Activated B cell treated with CpG ODN at 0.5 μM for 24 hours (primary cell): Measurements from ENCODE around the gene IFITM5. TPM values are rescaled to one million over a fixed set of nuclear protein-coding genes. Genes with fewer than 3 reads are reported as not detected.
"Not testable (repeated sequence)": the region's sequence is repeated elsewhere in the genome, so short reads cannot be mapped to it uniquely, and the experiment has no call there.

Experiments used
- ATAC-seq: fragments of 200-7000 bp; cut with Tn5 transposase; one replicate; pipeline ENCODE4 v1.10.0; 2021; ENCODE audit warnings: low read depth, mild to moderate bottlenecking, moderate library complexity
- CTCF ChIA-PET: fragments of 350-600 bp; sonication (Branson Sonifier 250); formaldehyde crosslinking; loops from one replicate; lab custom pipeline; 2021; ENCODE audit warnings: antibody characterized with exemption; lab: Charles Lee
- POLR2A ChIA-PET: fragments of 350-600 bp; sonication (Branson Sonifier 250); formaldehyde crosslinking; loops from one replicate; lab custom pipeline; 2021; ENCODE audit warnings: antibody characterized with exemption; lab: Charles Lee
- DNase-seq: peaks from one replicate; pipeline ENCODE4 v3.0.0; 2022
- H3K27ac Mint-ChIP-seq: one replicate; pipeline ENCODE4 v1.8.0; 2020; ENCODE audit warnings: mixed read lengths
- H3K27me3 Mint-ChIP-seq: one replicate; pipeline ENCODE4 v1.8.0; 2021; ENCODE audit warnings: mixed read lengths
- H3K36me3 Mint-ChIP-seq: one replicate; pipeline ENCODE4 v1.8.0; 2021; ENCODE audit warnings: low read depth, mixed read lengths
- H3K4me1 Mint-ChIP-seq: one replicate; pipeline ENCODE4 v1.8.0; 2021; ENCODE audit warnings: mixed read lengths
- H3K4me3 Mint-ChIP-seq: one replicate; pipeline ENCODE4 v1.8.0; 2020; ENCODE audit warnings: mild to moderate bottlenecking, mixed read lengths
- H3K9me3 Mint-ChIP-seq: one replicate; pipeline ENCODE4 v1.8.0; 2020; ENCODE audit warnings: mixed read lengths
- intact Hi-C: fragments of 100-400 bp; cut with micrococcal nuclease; formaldehyde crosslinking; loops from one replicate; pipeline ENCODE4 v1.15.1; 2024
- total RNA-seq: library from RNA; stranded (reverse); gene quantifications from 2 replicates; pipeline ENCODE4 v1.2.3, GENCODE V29; 2022
- TF ChIP-seq, protein P1 (sequence below): fragments of 200-600 bp; IDR thresholded peaks from one replicate; pipeline ENCODE4 v1.8.0; 2022; ENCODE audit warnings: antibody characterized with exemption, mild to moderate bottlenecking

The IFITM5 gene
- total RNA-seq, 1 donor from 2014 or later: not detected

DNA sequence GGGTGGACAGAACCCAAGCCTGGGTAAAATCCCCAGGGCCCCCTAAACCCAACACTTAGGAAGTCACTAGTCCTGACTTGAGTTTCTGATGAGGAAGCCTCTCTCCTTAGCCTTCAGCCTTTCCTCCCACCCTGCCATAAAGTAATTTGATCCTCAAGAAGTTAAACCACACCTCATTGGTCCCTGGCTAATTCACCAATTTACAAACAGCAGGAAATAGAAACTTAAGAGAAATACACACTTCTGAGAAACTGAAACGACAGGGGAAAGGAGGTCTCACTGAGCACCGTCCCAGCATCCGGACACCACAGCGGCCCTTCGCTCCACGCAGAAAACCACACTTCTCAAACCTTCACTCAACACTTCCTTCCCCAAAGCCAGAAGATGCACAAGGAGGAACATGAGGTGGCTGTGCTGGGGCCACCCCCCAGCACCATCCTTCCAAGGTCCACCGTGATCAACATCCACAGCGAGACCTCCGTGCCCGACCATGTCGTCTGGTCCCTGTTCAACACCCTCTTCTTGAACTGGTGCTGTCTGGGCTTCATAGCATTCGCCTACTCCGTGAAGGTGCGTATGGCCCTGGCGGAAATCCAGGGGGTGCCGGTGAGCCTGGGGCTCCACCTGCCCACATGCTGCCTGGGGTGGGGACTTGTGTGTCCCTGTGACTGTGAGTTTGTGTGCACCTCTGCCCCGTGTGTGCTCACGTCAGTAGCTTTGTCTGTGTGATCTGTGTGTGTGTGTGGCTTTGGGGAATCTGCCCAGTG is 14.6 kb upstream of the IFITM5 start, which contains the start of gene IFITM1:
Gene IFITM1, plus strand, starts transcription at position 254 of the 767 bp plus-strand sequence. Its CDS starts 131 bp downstream, at position 385.
- intact Hi-C loops: loop anchor here (2.0 kb wide), 2 partner anchors 13 to 39 kb away; no protein-coding TSS in a partner anchor
- TF ChIP-seq, protein P1, sequence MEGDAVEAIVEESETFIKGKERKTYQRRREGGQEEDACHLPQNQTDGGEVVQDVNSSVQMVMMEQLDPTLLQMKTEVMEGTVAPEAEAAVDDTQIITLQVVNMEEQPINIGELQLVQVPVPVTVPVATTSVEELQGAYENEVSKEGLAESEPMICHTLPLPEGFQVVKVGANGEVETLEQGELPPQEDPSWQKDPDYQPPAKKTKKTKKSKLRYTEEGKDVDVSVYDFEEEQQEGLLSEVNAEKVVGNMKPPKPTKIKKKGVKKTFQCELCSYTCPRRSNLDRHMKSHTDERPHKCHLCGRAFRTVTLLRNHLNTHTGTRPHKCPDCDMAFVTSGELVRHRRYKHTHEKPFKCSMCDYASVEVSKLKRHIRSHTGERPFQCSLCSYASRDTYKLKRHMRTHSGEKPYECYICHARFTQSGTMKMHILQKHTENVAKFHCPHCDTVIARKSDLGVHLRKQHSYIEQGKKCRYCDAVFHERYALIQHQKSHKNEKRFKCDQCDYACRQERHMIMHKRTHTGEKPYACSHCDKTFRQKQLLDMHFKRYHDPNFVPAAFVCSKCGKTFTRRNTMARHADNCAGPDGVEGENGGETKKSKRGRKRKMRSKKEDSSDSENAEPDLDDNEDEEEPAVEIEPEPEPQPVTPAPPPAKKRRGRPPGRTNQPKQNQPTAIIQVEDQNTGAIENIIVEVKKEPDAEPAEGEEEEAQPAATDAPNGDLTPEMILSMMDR: no peak
- Mint-ChIP-seq H3K4me3 (peak within 1 kb of the TSS; percentile 81), H3K27ac (peak within 1 kb of the TSS; percentile 89), H3K4me1 (peaks cover 59% of the 10 kb centered on the region), H3K27me3 (no peaks in the 10 kb centered on the region), H3K36me3 (no peaks in the 10 kb centered on the region), H3K9me3 (no peaks in the 10 kb centered on the region)
- ChIA-PET CTCF (interaction anchor here (1.2 kb wide), 1 partner anchor 63 kb away, joined by 4 read pairs; no protein-coding TSS in a partner anchor), POLR2A (interaction anchor here (1.7 to 2.3 kb wide), 2 partner anchors 41 to 46 kb away, joined by 11 to 12 read pairs; no protein-coding TSS in a partner anchor)
- ATAC-seq: peak; percentile 16
- DNase-seq: peak; percentile 42

- Mint-ChIP-seq H3K4me3 (peak overlapping the region; percentile 81), H3K4me1 (peaks cover 64% of the 10 kb centered on the region), H3K27ac (peak overlapping the region; percentile 89), H3K27me3 (no peaks in the 10 kb centered on the region), H3K36me3 (no peaks in the 10 kb centered on the region), H3K9me3 (no peaks in the 10 kb centered on the region)
- ChIA-PET CTCF (interaction anchor here (1.0 kb wide), 1 partner anchor 9 kb away, joined by 3 read pairs; no protein-coding TSS in a partner anchor), POLR2A (interaction anchor here (1.3 to 2.1 kb wide), 4 partner anchors 9 to 46 kb away, joined by 3 to 19 read pairs (median 10); partner anchors contain the start of gene PGGHG)
- TF ChIP-seq, protein P1: no peak
- ATAC-seq: no peak
- intact Hi-C loops: loop anchor here (2.0 kb wide), 1 partner anchor 13 kb away; no protein-coding TSS in a partner anchor
- no peak for DNase-seq
These were observed 14.0 kb upstream of the IFITM5 start for GRCh38 chr11:313304-313786.

DNA sequence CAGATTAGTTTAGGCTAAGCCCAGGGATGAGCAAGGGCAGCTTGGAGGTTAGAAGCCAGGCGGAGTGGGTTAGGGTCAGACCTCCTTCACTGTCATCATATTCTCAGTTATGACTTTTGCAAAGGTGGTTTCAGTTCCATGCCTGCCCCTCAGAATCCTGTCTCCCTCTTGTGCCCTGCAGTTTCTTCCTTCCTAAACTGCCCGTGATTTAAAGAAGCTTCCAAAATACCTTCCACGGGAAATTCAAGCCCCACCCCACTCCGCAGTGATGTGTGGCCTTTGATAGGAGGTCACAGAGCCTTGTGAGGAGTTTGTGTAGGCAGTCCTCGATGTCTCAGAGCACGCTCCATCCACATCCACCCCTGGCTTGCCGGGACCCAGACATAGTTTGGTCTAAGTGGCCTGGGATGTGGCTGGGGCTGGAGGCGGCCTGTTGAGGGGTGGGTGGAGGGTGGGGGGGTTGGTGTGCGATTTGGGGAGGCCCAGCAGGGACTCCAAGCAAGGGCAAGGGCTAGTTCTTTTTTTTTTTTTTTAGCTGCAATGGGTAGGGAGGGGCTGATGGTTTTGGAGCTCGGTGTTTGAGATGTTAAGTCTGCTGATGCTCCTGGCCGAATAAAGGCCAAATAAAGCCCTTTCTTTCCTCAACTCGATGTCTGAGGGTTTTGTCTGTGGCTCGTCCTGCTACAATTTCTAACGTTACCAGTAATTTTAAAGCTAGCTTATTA is 12.9 kb upstream of the IFITM5 start:
- peaks cover 67% of the 10 kb centered on the region for H3K4me1 Mint-ChIP-seq
- peaks cover 3% of the 10 kb centered on the region for H3K36me3 Mint-ChIP-seq
- no peaks in the 10 kb centered on the region for H3K27me3 Mint-ChIP-seq
- TF ChIP-seq, protein P1: no peak
- intact Hi-C loops: loop anchor here (2.0 kb wide), 1 partner anchor 15 kb away; no protein-coding TSS in a partner anchor
- H3K4me3 Mint-ChIP-seq: peak overlapping the region; percentile 81
- CTCF ChIA-PET: interaction anchor here (1.0 kb wide), 1 partner anchor 10 kb away, joined by 3 read pairs; no protein-coding TSS in a partner anchor
- no peak for DNase-seq
- POLR2A ChIA-PET: interaction anchor here (0.6 to 2.1 kb wide), 7 partner anchors 11 to 45 kb away, joined by 3 to 19 read pairs (median 4); partner anchors contain the start of gene PGGHG
- H3K27ac Mint-ChIP-seq: peak overlapping the region; percentile 89
- no peaks in the 10 kb centered on the region for H3K9me3 Mint-ChIP-seq
- ATAC-seq: no peak

DNA sequence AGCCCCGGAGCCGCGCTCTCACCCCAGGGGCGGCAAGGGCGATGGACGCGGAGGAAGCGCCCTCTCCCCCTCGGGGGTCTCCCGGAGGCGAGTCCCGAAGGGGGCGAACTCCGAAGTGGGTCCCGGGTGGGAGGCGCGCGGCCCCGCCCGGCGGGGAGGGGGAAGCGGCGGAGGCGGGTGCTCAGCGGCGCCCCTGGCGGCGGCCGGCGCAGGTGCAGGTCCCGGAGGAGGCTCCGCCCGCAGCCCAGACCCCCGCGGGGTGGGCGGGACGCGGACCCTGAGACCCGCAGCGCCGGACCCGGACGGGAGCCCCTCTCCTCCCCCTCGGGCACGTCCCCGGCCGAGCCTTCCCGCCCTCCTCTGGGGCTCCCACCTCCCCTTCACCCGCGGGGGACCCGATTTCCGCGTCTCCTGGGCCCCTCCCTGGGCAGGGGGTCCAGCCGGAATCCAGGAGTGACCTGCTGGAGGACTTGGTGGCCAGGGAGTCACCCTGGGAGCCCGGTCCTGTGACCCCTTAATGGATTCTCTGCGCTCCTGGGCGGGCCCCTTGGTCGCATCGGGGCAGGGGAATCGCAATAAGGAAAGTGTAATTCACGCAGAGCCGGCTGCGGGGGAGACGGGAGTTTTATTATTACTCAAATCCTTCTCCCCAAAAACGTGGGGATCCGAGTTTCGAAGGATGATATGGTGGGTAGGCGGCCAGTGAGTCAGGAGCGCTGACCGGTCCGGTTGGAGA is 11.9 kb upstream of the IFITM5 start:
- peaks cover 63% of the 10 kb centered on the region for H3K4me1 Mint-ChIP-seq
- intact Hi-C loops: not testable (repeated sequence)

GRCh38 chr11:309979-310572 is 10.8 kb upstream of the IFITM5 start:
- not testable (repeated sequence) for H3K9me3 Mint-ChIP-seq, H3K27me3 Mint-ChIP-seq, H3K36me3 Mint-ChIP-seq, ATAC-seq, DNase-seq
- ChIA-PET POLR2A (interaction anchor here (0.6 to 3.2 kb wide), 5 partner anchors 22 to 103 kb away, joined by 4 to 15 read pairs (median 10); partner anchors contain the start of genes BET1L, PGGHG and RIC8A), CTCF (interaction anchor here (1.7 kb wide), 1 partner anchor 59 kb away, joined by 6 read pairs; no protein-coding TSS in a partner anchor)
- H3K4me3 Mint-ChIP-seq: peak overlapping the region; percentile 99
- H3K4me1 Mint-ChIP-seq: peaks cover 60% of the 10 kb centered on the region
- intact Hi-C loops: loop anchor here (1.0 to 5.0 kb wide), 5 partner anchors 7 to 207 kb away; partner anchors contain the start of genes BET1L, PSMD13, PTDSS2 and RIC8A
- H3K27ac Mint-ChIP-seq: peak overlapping the region; percentile 98

More for the DNA sequence above, 11.9 kb upstream of the IFITM5 start:
- not testable (repeated sequence) for DNase-seq, H3K9me3 Mint-ChIP-seq, H3K36me3 Mint-ChIP-seq, H3K27me3 Mint-ChIP-seq
- peak; percentile 77 for ATAC-seq
- peak overlapping the region; percentile 81 for H3K4me3 Mint-ChIP-seq
- peak overlapping the region; percentile 89 for H3K27ac Mint-ChIP-seq
- ChIA-PET POLR2A (interaction anchor here (0.6 to 2.1 kb wide), 3 partner anchors 16 to 44 kb away, joined by 4 to 19 read pairs (median 4); no protein-coding TSS in a partner anchor), CTCF (interaction anchor here (0.6 kb wide), 1 partner anchor 30 kb away, joined by 3 read pairs; no protein-coding TSS in a partner anchor)

DNA sequence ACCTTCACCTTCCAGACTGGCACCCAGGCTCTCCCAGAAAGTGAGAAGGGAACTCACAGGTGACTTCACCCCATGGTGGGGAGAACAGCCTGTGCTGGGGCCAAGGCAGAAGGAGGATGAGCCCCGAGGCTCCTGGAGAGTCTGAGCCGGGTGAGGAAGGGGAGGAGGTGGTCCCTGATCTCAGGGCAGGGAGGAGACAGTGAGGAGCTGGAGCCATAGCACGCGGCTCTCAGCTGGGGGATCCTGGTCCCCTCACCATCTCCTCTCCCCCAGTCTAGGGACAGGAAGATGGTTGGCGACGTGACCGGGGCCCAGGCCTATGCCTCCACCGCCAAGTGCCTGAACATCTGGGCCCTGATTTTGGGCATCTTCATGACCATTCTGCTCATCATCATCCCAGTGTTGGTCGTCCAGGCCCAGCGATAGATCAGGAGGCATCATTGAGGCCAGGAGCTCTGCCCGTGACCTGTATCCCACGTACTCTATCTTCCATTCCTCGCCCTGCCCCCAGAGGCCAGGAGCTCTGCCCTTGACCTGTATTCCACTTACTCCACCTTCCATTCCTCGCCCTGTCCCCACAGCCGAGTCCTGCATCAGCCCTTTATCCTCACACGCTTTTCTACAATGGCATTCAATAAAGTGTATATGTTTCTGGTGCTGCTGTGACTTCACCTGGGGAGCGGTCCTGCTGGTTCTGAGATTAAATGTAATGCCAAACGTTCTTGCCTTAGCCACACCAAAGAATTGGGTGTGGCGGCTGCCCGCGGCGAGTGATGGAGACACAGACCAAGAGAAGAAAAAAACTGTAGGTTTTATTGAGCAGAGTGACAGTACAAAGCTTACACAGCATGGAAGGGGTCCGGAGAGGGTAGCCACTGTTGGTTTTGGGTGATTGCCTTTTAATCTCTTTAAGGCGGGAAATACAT is 9.7 kb upstream of the IFITM5 start:
- DNase-seq, H3K9me3 Mint-ChIP-seq, ATAC-seq, H3K27me3 Mint-ChIP-seq, H3K36me3 Mint-ChIP-seq: not testable (repeated sequence)
- intact Hi-C loops: loop anchor here (1.0 to 5.0 kb wide), 6 partner anchors 8 to 208 kb away; partner anchors contain the start of genes BET1L, PSMD13, PTDSS2 and RIC8A
- H3K4me1 Mint-ChIP-seq: peaks cover 56% of the 10 kb centered on the region
- peak overlapping the region; percentile 99 for H3K4me3 Mint-ChIP-seq
- ChIA-PET POLR2A (interaction anchor here (0.7 to 3.2 kb wide), 6 partner anchors 9 to 102 kb away, joined by 3 to 15 read pairs (median 7); partner anchors contain the start of genes BET1L, PGGHG and RIC8A), CTCF (interaction anchor here (1.0 to 1.7 kb wide), 4 partner anchors 8 to 58 kb away, joined by 3 to 6 read pairs (median 4); no protein-coding TSS in a partner anchor)
- peak overlapping the region; percentile 98 for H3K27ac Mint-ChIP-seq
